GM08714 (cell line): Measurements from ENCODE around the gene OR5A1.
"Not testable (repeated sequence)": the region's sequence is repeated elsewhere in the genome, so short reads cannot be mapped to it uniquely, and the experiment has no call there.

Source experiments
- H3K4me3 ChIP-seq: fragments of 200-500 bp; sonication (Bioruptor generic); 2 replicates; pipeline ENCODE4 v1.5.1; 2014; ENCODE audit warnings: mild to moderate bottlenecking, low read length, inconsistent platforms
- ZNF274 ChIP-seq: IDR thresholded peaks from 2 replicates; pipeline ENCODE4 v1.6.1; 2012; ENCODE audit warnings: mild to moderate bottlenecking, low read depth, low read length

The OR5A1 gene

GRCh38 chr11:59436169-59436568 is at the start of gene OR5A1:
Gene OR5A1, plus strand, starts transcription at chr11:59436469. Its CDS starts 6,700 bp downstream, at chr11:59443169.
- no peak for TF ChIP-seq ZNF274
- no peak within 1 kb of the TSS for H3K4me3 ChIP-seq

GRCh38 chr11:59394186-59394585 is 42.1 kb upstream of the OR5A1 start:
- TF ChIP-seq ZNF274, result no peak
- H3K4me3 ChIP-seq, result no peak overlapping the region

DNA sequence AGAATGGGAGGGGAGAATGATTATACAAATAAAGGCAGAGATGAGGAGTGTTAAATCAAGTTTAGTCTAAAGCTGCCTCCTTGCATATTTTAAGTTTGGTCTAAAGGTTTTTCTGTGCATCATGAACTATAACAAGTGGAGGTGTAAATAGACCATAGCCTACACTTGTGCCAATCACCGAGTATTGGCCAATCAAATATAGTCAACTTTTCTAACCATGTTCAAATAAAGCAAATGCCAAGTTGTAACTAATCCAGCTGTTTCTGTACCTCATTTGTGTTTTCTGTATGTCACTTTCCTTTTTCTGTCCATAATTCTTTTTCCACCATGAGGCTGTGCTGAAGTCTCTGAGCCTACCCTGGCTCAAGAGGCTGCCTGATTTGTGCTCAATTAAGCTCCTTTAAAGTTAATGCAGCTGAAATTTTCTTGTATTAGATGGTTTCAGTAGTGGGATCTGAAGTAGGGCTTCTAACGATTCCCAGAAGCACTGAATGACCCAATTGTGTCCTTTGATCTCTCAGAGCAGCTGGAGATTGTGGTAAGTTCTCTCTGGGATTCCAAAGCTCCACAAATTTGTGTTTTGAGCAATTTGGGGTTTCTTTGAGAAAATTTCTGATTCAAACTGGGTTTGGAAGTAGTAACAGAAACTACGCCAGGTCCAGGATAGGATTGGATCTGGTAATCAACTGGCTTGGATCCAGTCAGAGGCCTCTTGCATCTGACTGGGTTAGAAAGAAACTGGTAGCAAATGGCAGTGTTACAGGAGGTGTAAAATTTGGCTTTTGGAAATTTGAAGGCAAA is 35.6 kb upstream of the OR5A1 start:
- TF ChIP-seq ZNF274, result no peak
- no peak overlapping the region for H3K4me3 ChIP-seq

- no peak overlapping the region for H3K4me3 ChIP-seq
- no peak for TF ChIP-seq ZNF274
These were observed 35.1 kb upstream of the OR5A1 start for GRCh38 chr11:59401262-59401552.

- no peak for TF ChIP-seq ZNF274
- no peak overlapping the region for H3K4me3 ChIP-seq
These were observed 32.7 kb upstream of the OR5A1 start for GRCh38 chr11:59403546-59403945.

- TF ChIP-seq ZNF274, result no peak
- H3K4me3 ChIP-seq, result no peak overlapping the region
These were observed 22.6 kb upstream of the OR5A1 start for GRCh38 chr11:59413646-59414045.

DNA sequence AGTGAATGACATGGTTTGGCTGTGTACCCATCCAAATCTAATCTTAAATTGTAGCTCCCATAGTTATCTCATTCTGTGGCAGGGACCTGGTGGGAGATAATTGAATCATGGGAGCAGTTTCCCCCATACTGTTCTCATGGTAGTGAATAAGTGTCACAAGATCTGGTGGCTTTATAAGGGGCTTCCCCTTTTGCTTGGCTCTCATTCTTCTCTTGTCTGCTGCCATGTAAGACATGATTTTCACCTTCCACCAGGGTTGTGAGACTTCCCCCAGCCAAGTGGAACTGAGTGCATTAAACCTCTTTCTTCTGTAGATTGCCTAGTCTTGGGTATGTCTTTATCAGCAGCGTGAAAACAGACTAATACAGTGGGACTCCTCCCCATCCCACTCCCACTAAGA is 21.2 kb upstream of the OR5A1 start:
- no peak for TF ChIP-seq ZNF274
- H3K4me3 ChIP-seq, result no peak overlapping the region

- no peak for TF ChIP-seq ZNF274
- no peak overlapping the region for H3K4me3 ChIP-seq
These were observed 19.7 kb upstream of the OR5A1 start for GRCh38 chr11:59416613-59417012.

GRCh38 chr11:59417023-59417422 is 19.2 kb upstream of the OR5A1 start:
- TF ChIP-seq ZNF274, result no peak
- no peak overlapping the region for H3K4me3 ChIP-seq

GRCh38 chr11:59418156-59418555 is 18.1 kb upstream of the OR5A1 start:
- H3K4me3 ChIP-seq, result no peak overlapping the region
- no peak for TF ChIP-seq ZNF274

DNA sequence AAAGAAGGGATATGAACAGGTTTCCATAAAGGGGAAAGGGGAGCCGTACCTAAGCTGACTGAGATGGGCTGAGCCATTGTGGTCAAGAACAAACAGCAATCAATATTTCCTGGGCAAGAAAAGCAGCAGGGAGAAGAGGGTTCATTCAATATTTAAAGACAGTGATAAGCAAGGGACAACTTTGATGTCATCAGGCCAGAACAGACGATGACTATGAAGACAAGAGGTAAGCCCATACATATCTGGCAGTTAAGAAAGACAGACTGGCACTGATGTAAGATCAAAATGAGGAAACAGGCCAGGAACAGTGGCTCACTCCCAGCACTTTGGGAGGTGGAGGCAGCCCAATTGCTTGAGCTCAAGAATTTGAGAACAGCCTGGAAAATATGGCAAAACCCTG is 12.4 kb upstream of the OR5A1 start:
- no peak overlapping the region for H3K4me3 ChIP-seq
- TF ChIP-seq ZNF274, result no peak

GRCh38 chr11:59425131-59425530 is 11.1 kb upstream of the OR5A1 start:
- no peak overlapping the region for H3K4me3 ChIP-seq
- TF ChIP-seq ZNF274, result no peak

GRCh38 chr11:59426361-59427067 is 9.8 kb upstream of the OR5A1 start, which contains the start of gene OR5A2:
Gene OR5A2, minus strand, starts transcription at chr11:59426413. Its CDS starts 3,460 bp downstream, at chr11:59422953.
- no peak within 1 kb of the TSS for H3K4me3 ChIP-seq
- no peak for TF ChIP-seq ZNF274

DNA sequence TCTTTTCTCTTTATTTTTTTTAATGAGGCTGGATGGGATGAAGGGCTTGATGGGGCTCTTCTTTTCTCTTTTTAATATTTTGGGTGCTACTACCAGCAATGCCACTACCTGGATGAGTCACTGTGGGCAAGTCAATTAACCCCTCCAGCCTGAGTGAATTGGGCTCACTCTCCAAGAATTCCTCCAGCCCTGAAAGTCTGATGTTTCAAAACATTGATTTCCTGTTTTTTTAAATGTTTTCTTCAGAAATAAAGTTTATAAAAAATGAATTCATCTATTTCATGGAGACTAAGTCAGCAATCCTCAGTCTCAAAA is 9.2 kb upstream of the OR5A1 start:
- no peak for TF ChIP-seq ZNF274
- no peak overlapping the region for H3K4me3 ChIP-seq

- H3K4me3 ChIP-seq, result no peak overlapping the region
- TF ChIP-seq ZNF274, result no peak
These were observed 6.2 kb upstream of the OR5A1 start for GRCh38 chr11:59429924-59430516.

DNA sequence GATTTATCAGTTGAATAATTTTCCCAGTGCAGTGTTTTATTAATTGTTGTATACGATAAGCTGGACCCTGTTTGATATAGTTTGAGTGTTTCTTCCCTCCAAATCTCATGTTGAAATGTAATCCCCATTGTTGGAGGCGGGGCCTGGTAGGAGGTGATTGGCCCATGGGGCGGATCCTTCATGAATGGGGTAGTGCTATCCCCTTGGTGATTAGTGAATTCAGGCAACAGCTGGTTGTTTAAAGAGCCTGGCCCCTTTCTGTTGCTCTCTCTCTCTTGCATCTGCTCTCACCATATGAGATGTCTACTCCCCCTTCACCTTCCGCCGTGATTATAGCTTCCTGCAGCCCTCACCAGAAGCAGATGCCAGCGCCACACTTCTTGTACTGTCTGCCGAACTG is 1.5 kb downstream of the OR5A1 start:
- no peak overlapping the region for H3K4me3 ChIP-seq
- no peak for TF ChIP-seq ZNF274

DNA sequence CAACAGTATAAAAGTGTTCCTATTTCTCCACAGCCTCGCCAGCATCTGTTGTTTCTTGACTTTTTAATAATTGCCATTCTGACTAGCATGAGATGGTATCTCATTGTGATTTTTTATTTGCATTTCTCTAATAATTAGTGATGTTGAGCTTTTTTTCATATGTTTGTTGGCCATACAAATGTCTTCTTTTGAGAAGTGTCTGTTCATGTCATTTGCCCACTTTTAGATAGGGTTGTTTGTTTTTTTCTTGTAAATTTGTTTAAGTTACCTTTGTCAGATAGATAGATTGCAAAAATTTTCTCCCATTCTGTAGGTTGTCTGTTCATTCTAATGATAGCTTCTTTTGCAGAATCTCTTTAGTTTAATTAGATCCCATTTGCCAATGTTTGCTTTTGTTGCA is 9.4 kb downstream of the OR5A1 start:
- H3K4me3 ChIP-seq, result not testable (repeated sequence)
